ENCODE results near the gene NIM1K. TPM values are rescaled to one million over a fixed set of nuclear protein-coding genes. Genes with fewer than 3 reads are reported as not detected.

Gene NIM1K
- polyA plus RNA-seq, 1 of the 3 experiments (the other 2 are of a cell fraction) = 0.16 TPM

GRCh38 chr5:43225649-43226245 lies 33.7 kb downstream of the NIM1K start (continued):
- no peak for TF ChIP-seq PBX3 (IDR thresholded peaks at IDR 0.05)
- TF ChIP-seq FOSL2 (IDR thresholded peaks at IDR 0.05; ENCODE audit: borderline replicate concordance, low read depth) = no peak

- TF ChIP-seq MAX (IDR thresholded peaks at IDR 0.05; ENCODE audit: low read depth) = no peak
- no peak for TF ChIP-seq IRF3 (IDR thresholded peaks at IDR 0.05; ENCODE audit: low read depth, low read length)
- TF ChIP-seq CHD2 (IDR thresholded peaks at IDR 0.05; ENCODE audit: low read length, partially characterized antibody) = no peak
- peak; percentile 48; the same call in 1 of the 2 replicates for TF ChIP-seq SMC3 (IDR thresholded peaks at IDR 0.05; ENCODE audit: low read depth, low read length)
- TF ChIP-seq SIN3A (IDR thresholded peaks at IDR 0.05; ENCODE audit: borderline replicate concordance, low read depth, low read length) = no peak
- TF ChIP-seq FOXM1 (IDR thresholded peaks at IDR 0.05; ENCODE audit: low read depth) = no peak
- no peak for TF ChIP-seq TAF1 (IDR thresholded peaks at IDR 0.05; ENCODE audit: borderline replicate concordance, low read depth, low read length)
- peak; percentile 76 for TF ChIP-seq RAD21 (IDR thresholded peaks at IDR 0.05; ENCODE audit: low read length)
- no peak for TF ChIP-seq RFX5 (IDR thresholded peaks at IDR 0.05; ENCODE audit: low read length)
- TF ChIP-seq NFIC (IDR thresholded peaks at IDR 0.05; ENCODE audit: borderline replicate concordance) = no peak
- TF ChIP-seq MXI1 (IDR thresholded peaks at IDR 0.05; ENCODE audit: low read depth, low read length) = no peak
- peak; percentile 69 for TF ChIP-seq CTCF (IDR thresholded peaks at IDR 0.05)
- Histone ChIP-seq H4K20me1 (ENCODE audit: insufficient read depth) (no peaks in the 10 kb centered on the region), H3K9me3 (no peaks in the 10 kb centered on the region), H3K27ac (ENCODE audit: low read depth in 2 of 2, low read length in 1 of 2) (no peak overlapping the region), H3K79me2 (ENCODE audit: insufficient read depth) (no peaks in the 10 kb centered on the region), H3K4me2 (no peak overlapping the region), H3K4me1 (ENCODE audit: control insufficient read depth in 1 of 2, insufficient read depth in 2 of 2, low read depth in 1 of 2, low read length in 1 of 2) (no peaks in the 10 kb centered on the region), H2AFZ (ENCODE audit: low read depth) (no peak overlapping the region), H3K9me2 (no peaks in the 10 kb centered on the region), H3K36me3 (replicated peaks in 1 of 2; ENCODE audit: control insufficient read depth in 1 of 2, insufficient read depth in 2 of 2, low read length in 1 of 2) (no peaks in the 10 kb centered on the region), H3K27me3 (ENCODE audit: insufficient read depth) (no peaks in the 10 kb centered on the region), H3F3A (replicated peaks; ENCODE audit: insufficient read depth) (no peaks in the 10 kb centered on the region), H3K4me3 (ENCODE audit: low read depth in 2 of 2, low read length in 1 of 2) (no peak overlapping the region; a peak in 1 of 4 replicates), H3K9ac (no peak overlapping the region)
- DNase-seq = peak; percentile 52
- ChIA-PET POLR2A (no interaction called here), CTCF (interaction anchor here (0.7 to 3.4 kb wide), 8 partner anchors 10 to 162 kb away, joined by 3 to 34 read pairs (median 4); no protein-coding TSS in a partner anchor)
- WGBS (ENCODE audit: low lambda C conversion rate) = 0% methylated on average over 1 of the region's 1 CpG
Observed at GRCh38 chr5:43227655-43228054, 35.6 kb downstream of the NIM1K start.
